ENCODE data around the gene GATA5.

DNA sequence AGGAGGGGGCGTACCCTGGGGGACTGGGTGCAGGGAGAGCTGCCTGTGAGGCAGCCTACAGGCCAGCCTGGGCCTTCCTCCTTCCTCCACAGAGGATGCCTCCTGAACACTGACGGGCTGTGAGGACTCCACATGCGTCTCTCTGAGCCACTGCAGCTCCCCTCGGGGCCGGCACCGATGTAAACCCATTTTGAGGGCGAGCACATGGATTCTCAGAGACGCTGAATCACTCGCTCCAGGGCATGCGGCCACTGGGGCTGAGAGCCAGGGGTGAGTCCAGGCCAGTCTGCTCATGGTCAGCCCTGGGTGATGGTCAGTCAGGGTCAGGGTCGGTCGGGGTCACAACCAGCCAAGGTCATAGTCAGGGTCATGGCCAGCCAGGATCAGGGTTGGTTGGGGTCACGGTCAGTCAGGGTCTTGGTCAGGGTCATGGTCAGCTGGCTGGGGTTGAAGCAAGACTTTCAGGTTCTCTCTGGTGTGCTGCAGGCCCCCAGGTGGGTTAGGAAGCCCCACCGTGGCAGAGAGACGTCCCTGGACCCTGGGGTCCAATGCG is 33.7 kb downstream of the GATA5 start:
- TF ChIP-seq POLR2AphosphoS5 (IDR thresholded peaks at IDR 0.05; ENCODE audit: insufficient read depth, low read depth, low read length) (no peak), MYC (IDR thresholded peaks at IDR 0.05; ENCODE audit: low read depth, low read length) (no peak)

All from endothelial cell of umbilical vein (primary cell).